ENCODE data around the gene NPVF. TPM values are rescaled to one million over a fixed set of nuclear protein-coding genes. Genes with fewer than 3 reads are reported as not detected.

The NPVF gene
- total RNA-seq, 1 experiment from 2014 or later = not detected

DNA sequence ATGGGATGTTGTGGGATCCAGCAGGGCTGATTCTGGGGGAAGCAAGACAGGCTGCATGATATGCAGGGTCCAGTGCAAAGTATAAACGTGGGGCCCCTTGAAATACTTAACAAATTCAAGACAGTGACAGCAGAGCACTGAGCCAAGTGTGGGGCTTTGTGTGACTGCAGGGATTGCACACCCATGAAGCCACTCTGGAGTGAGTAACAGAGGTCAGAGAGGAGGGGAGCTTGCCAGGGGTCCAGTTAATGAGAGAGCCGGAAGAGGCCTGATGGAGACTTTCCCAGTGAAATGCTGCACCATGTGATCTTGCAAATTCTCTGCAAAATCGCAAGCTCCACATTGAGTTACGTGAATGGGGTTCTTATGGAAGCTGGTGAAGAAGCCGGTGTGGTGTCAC is 5.6 kb downstream of the NPVF start:
- Histone ChIP-seq H3K9me3 (ENCODE audit: low read length) (no peaks in the 10 kb centered on the region), H3K9me2 (replicated peaks; ENCODE audit: low read length) (no peaks in the 10 kb centered on the region), H3K27me3 (ENCODE audit: low read length) (peaks cover 88% of the 10 kb centered on the region), H2AFZ (ENCODE audit: low read length) (no peak overlapping the region), H3K4me2 (ENCODE audit: low read length) (no peak overlapping the region), H3K79me2 (ENCODE audit: low read length) (no peaks in the 10 kb centered on the region), H3K4me1 (ENCODE audit: insufficient read depth, low read length) (no peaks in the 10 kb centered on the region), H4K20me1 (ENCODE audit: low read length) (no peaks in the 10 kb centered on the region), H3K36me3 (ENCODE audit: low read depth, low read length) (no peaks in the 10 kb centered on the region), H3K4me3 (ENCODE audit: low read length) (no peak overlapping the region), H3K27ac (ENCODE audit: low read length) (no peak overlapping the region), H3F3A (ENCODE audit: low read length, unreplicated experiment) (no peaks in the 10 kb centered on the region), H3K9ac (ENCODE audit: low read length) (no peak overlapping the region)
- no peak for ATAC-seq
- intact Hi-C loops (cut with micrococcal nuclease) = no loop called here
- ChIA-PET CTCF (no interaction called here), POLR2A (ENCODE audit: unreplicated experiment) (no interaction called here)
- no peak for DNase-seq
- TF ChIP-seq, protein P1, sequence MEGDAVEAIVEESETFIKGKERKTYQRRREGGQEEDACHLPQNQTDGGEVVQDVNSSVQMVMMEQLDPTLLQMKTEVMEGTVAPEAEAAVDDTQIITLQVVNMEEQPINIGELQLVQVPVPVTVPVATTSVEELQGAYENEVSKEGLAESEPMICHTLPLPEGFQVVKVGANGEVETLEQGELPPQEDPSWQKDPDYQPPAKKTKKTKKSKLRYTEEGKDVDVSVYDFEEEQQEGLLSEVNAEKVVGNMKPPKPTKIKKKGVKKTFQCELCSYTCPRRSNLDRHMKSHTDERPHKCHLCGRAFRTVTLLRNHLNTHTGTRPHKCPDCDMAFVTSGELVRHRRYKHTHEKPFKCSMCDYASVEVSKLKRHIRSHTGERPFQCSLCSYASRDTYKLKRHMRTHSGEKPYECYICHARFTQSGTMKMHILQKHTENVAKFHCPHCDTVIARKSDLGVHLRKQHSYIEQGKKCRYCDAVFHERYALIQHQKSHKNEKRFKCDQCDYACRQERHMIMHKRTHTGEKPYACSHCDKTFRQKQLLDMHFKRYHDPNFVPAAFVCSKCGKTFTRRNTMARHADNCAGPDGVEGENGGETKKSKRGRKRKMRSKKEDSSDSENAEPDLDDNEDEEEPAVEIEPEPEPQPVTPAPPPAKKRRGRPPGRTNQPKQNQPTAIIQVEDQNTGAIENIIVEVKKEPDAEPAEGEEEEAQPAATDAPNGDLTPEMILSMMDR (conservative IDR thresholded peaks at IDR 0.05; ENCODE audit: low read depth, low read length) = no peak
- TF ChIP-seq EZH2 (IDR thresholded peaks at IDR 0.05; ENCODE audit: low read length, unreplicated experiment) (no peak), EZH2phosphoT487 (IDR thresholded peaks at IDR 0.05; ENCODE audit: borderline replicate concordance, low read length) (no peak)
- BruUV-seq (replicated peaks) = no TSS peak

DNA sequence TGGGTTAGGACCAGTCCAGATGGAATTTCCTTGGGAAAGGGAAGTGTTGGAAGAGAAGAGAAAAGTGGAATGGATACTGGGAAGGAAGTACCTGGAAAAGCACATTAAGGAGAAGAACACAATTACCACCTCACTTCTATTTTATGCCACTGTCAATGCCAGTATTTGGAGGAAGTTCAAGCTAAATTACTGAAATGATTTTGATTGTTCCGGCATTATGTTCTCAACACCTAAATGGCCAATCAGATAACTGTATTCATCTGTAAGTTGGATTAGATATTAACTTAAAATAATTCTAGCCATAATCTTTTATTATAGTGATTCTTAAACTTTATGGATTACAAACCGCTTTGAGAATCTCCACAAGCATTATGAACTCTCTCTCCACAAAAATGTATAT is 7.3 kb downstream of the NPVF start:
- Histone ChIP-seq H3K9ac (ENCODE audit: low read length) (no peak overlapping the region), H3K4me1 (ENCODE audit: insufficient read depth, low read length) (no peaks in the 10 kb centered on the region), H3K27ac (ENCODE audit: low read length) (no peak overlapping the region), H3K4me2 (ENCODE audit: low read length) (no peak overlapping the region), H3K4me3 (ENCODE audit: low read length) (no peak overlapping the region), H3K79me2 (ENCODE audit: low read length) (no peaks in the 10 kb centered on the region), H3K9me2 (replicated peaks; ENCODE audit: low read length) (no peaks in the 10 kb centered on the region), H2AFZ (ENCODE audit: low read length) (no peak overlapping the region), H3K9me3 (ENCODE audit: low read length) (no peaks in the 10 kb centered on the region), H3K36me3 (ENCODE audit: low read depth, low read length) (no peaks in the 10 kb centered on the region), H3F3A (ENCODE audit: low read length, unreplicated experiment) (no peaks in the 10 kb centered on the region), H3K27me3 (ENCODE audit: low read length) (peaks cover 78% of the 10 kb centered on the region), H4K20me1 (ENCODE audit: low read length) (no peaks in the 10 kb centered on the region)
- DNase-seq (no peak), ATAC-seq (no peak)
- TF ChIP-seq, protein P1 (conservative IDR thresholded peaks at IDR 0.05; ENCODE audit: low read depth, low read length) = no peak
- no peak for TF ChIP-seq EZH2phosphoT487 (IDR thresholded peaks at IDR 0.05; ENCODE audit: borderline replicate concordance, low read length)
- no peak for TF ChIP-seq EZH2 (IDR thresholded peaks at IDR 0.05; ENCODE audit: low read length, unreplicated experiment)
- ChIA-PET CTCF (no interaction called here), POLR2A (ENCODE audit: unreplicated experiment) (no interaction called here)
- BruUV-seq (replicated peaks) = no TSS peak
- intact Hi-C loops (cut with micrococcal nuclease) = no loop called here

DNA sequence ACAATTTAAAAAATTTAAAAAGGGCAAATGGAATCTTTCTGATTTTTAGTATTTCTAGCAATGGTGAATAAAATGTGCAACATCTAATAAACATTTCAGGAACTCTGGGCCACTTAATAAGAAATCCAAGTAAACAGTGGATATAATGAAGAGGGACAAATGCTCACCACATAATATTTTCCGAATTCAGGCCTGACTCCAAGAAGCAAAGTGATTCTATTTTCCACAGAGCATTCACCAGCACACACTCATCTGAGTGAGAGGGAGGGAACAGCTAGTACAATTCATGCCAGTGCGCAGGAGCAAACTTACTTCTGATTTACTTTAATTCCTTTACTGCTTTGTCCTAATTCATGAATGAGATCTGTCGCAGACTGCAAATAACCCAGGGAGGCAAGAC is 10.1 kb downstream of the NPVF start:
- H3K4me2 ChIP-seq (ENCODE audit: low read length) = no peak overlapping the region
- H2AFZ ChIP-seq (ENCODE audit: low read length) = no peak overlapping the region
- H3K4me1 ChIP-seq (ENCODE audit: insufficient read depth, low read length) = no peaks in the 10 kb centered on the region
- ChIA-PET CTCF (no interaction called here), POLR2A (ENCODE audit: unreplicated experiment) (no interaction called here)
- H4K20me1 ChIP-seq (ENCODE audit: low read length) = no peaks in the 10 kb centered on the region
- no peaks in the 10 kb centered on the region for H3F3A ChIP-seq (ENCODE audit: low read length, unreplicated experiment)
- peaks cover 52% of the 10 kb centered on the region for H3K27me3 ChIP-seq (ENCODE audit: low read length)
- ATAC-seq (no peak), DNase-seq (no peak)
- H3K79me2 ChIP-seq (ENCODE audit: low read length) = no peaks in the 10 kb centered on the region
- H3K9ac ChIP-seq (ENCODE audit: low read length) = no peak overlapping the region
- intact Hi-C loops (cut with micrococcal nuclease) = no loop called here
- no peaks in the 10 kb centered on the region for H3K36me3 ChIP-seq (ENCODE audit: low read depth, low read length)
- no peak overlapping the region for H3K27ac ChIP-seq (ENCODE audit: low read length)
- H3K9me3 ChIP-seq (ENCODE audit: low read length) = no peaks in the 10 kb centered on the region
- no peak overlapping the region for H3K4me3 ChIP-seq (ENCODE audit: low read length)
- TF ChIP-seq EZH2 (IDR thresholded peaks at IDR 0.05; ENCODE audit: low read length, unreplicated experiment) (no peak), EZH2phosphoT487 (IDR thresholded peaks at IDR 0.05; ENCODE audit: borderline replicate concordance, low read length) (no peak)
- TF ChIP-seq, protein P1 (conservative IDR thresholded peaks at IDR 0.05; ENCODE audit: low read depth, low read length) = no peak
- BruUV-seq (replicated peaks) = no TSS peak
- no peaks in the 10 kb centered on the region for H3K9me2 ChIP-seq (replicated peaks; ENCODE audit: low read length)
